ENCODE measurements around the gene PRDX5. TPM values are rescaled to one million over a fixed set of nuclear protein-coding genes. Genes with fewer than 3 reads are reported as not detected.

The PRDX5 gene
- total and polyA plus RNA-seq, 10 of the 15 experiments (the other 5 are each of a cell fraction or from before 2014, with no cell fraction given): 95.7 to 406 (median 240) TPM

GRCh38 chr11:64268893-64269539 lies 48.9 kb upstream of the PRDX5 start:
- Histone ChIP-seq H3K9ac (ENCODE audit: control insufficient read depth, insufficient read depth, low read length) (peak overlapping the region; percentile 97), H3K4me2 (ENCODE audit: control insufficient read depth, insufficient read depth) (peak overlapping the region; percentile 100), H3K79me2 (ENCODE audit: control insufficient read depth, insufficient read depth, low read length) (peaks cover 19% of the 10 kb centered on the region), H4K20me1 (ENCODE audit: control insufficient read depth, insufficient read depth) (no peaks in the 10 kb centered on the region), H3K36me3 (ENCODE audit: control insufficient read depth in 2 of 2, insufficient read depth in 2 of 2, low read length in 1 of 2) (no peaks in the 10 kb centered on the region; a peak in 2 of 4 replicates), H3K9me3 (replicated peaks; ENCODE audit: control insufficient read depth, insufficient read depth, low read length) (no peaks in the 10 kb centered on the region), H3K27me3 (replicated peaks in 1 of 2; ENCODE audit: control insufficient read depth in 2 of 2, insufficient read depth in 2 of 2, low read length in 1 of 2) (no peaks in the 10 kb centered on the region), H3K4me3 (peak overlapping the region; percentile 88), H3K27ac (ENCODE audit: control insufficient read depth, insufficient read depth) (peak overlapping the region; percentile 81), H2AFZ (ENCODE audit: control insufficient read depth, low read depth, low read length) (peak overlapping the region; percentile 46), H3K4me1 (ENCODE audit: control insufficient read depth, insufficient read depth, low read length) (peaks cover 12% of the 10 kb centered on the region)
- DNase-seq (ENCODE audit: low read depth, low spot score) (no peak), ATAC-seq (peak; percentile 59), FAIRE-seq (peak; percentile 13)
- in situ Hi-C loops (cut with MboI): no loop called here
- WGBS (ENCODE audit: insufficient coverage, insufficient replicate concordance, low lambda C conversion rate, missing lambda C conversion rate): 2% methylated on average over 34 of the region's 34 CpGs
- CTCF ChIA-PET: interaction anchor here (0.7 to 5.7 kb wide), 10 partner anchors 9 to 87 kb away, joined by 3 to 147 read pairs (median 6); partner anchors contain the start of genes BAD, CATSPERZ, FERMT3 and GPR137
- SMC1A ChIA-PET (ENCODE audit: uncharacterized antibody, unreplicated experiment): interaction anchor here (0.7 to 4.6 kb wide), 6 partner anchors 19 to 86 kb away, joined by 3 to 32 read pairs (median 3); partner anchors contain the start of genes FERMT3, NUDT22 and TRPT1
- POLR2A ChIA-PET: interaction anchor here (0.7 to 6.3 kb wide), 11 partner anchors 14 to 85 kb away, joined by 3 to 92 read pairs (median 5); partner anchors contain the start of genes BAD, CATSPERZ, ESRRA and FERMT3
- no TSS peak for BruUV-seq (replicated peaks)
- RAD21 ChIA-PET (ENCODE audit: unreplicated experiment): interaction anchor here (0.8 to 4.3 kb wide), 6 partner anchors 17 to 63 kb away, joined by 3 to 56 read pairs (median 4); partner anchors contain the start of genes FERMT3, PPP1R14B, PRDX5 and TRMT112
- intact Hi-C loops (cut with micrococcal nuclease; ENCODE audit: unreplicated experiment): loop anchor here (2.0 kb wide), 1 partner anchor 18 kb away; the partner anchor contains the start of gene PLCB3
- TF ChIP-seq FOS (IDR thresholded peaks at IDR 0.05; ENCODE audit: borderline replicate concordance, extremely low read depth, insufficient read length): no peak
- no peak for TF ChIP-seq MXI1 (IDR thresholded peaks at IDR 0.05; ENCODE audit: low read depth, low read length)
- peak; percentile 4 for TF ChIP-seq SIX5 (IDR thresholded peaks at IDR 0.05; ENCODE audit: low read depth, low read length, severe bottlenecking)
- TF ChIP-seq PAX5 (IDR thresholded peaks at IDR 0.05; ENCODE audit: borderline replicate concordance, low read depth, low read length): no peak
- TF ChIP-seq BHLHE40 (IDR thresholded peaks at IDR 0.05; ENCODE audit: borderline replicate concordance in 1 of 2, low read depth in 2 of 2, low read length in 1 of 2): no peak
- TF ChIP-seq ZNF24 (IDR thresholded peaks at IDR 0.05): no peak
- peak; percentile 32 for TF ChIP-seq GATAD2B (conservative IDR thresholded peaks at IDR 0.05; ENCODE audit: low read depth)
- no peak for TF ChIP-seq CEBPZ (IDR thresholded peaks at IDR 0.05; ENCODE audit: low read depth, low read length)
- no peak for TF ChIP-seq USF1 (IDR thresholded peaks at IDR 0.05; ENCODE audit: borderline replicate concordance, extremely low read length, insufficient read depth, low read depth, low read length)
- TF ChIP-seq CBX3 (IDR thresholded peaks at IDR 0.05; ENCODE audit: borderline replicate concordance, low read depth): no peak
- TF ChIP-seq ZBTB4 (CRISPR knock-in tag; IDR thresholded peaks at IDR 0.05): no peak
- peak; percentile 38 for TF ChIP-seq NBN (IDR thresholded peaks at IDR 0.05)
- no peak for TF ChIP-seq NFYB (IDR thresholded peaks at IDR 0.05; ENCODE audit: insufficient read depth, low read depth, low read length)
- TF ChIP-seq TCF7 (IDR thresholded peaks at IDR 0.05; ENCODE audit: borderline replicate concordance): no peak
- TF ChIP-seq CHD2 (IDR thresholded peaks at IDR 0.05; ENCODE audit: borderline replicate concordance, low read depth, low read length): no peak
- no peak for TF ChIP-seq STAT1 (conservative IDR thresholded peaks at IDR 0.05)

All from GM12878 (cell line).